Measurements from ENCODE around the gene PCID2.

The PCID2 gene

DNA sequence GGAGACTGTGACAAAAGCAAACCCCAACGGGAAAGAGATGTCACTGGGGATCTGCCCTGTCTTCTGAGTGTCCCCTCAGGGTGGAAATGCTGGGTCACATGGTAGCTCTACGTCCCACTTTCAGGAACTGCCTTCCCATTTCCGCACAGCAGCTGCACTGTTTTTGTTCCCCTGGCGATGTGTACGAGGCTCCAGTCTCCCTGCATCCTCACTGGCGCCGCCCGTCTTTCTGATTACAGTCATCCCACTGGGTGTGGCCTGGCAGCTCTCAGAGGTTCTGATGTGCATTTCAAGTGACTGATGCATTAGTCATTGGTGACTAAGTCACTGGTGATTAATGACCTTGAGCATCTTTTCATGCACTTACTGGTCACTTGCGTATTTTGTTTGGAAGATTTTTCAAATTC lies 21.2 kb downstream of the PCID2 start:
- peak; percentile 93 to 97 (median 94) for DNase-seq

DNA sequence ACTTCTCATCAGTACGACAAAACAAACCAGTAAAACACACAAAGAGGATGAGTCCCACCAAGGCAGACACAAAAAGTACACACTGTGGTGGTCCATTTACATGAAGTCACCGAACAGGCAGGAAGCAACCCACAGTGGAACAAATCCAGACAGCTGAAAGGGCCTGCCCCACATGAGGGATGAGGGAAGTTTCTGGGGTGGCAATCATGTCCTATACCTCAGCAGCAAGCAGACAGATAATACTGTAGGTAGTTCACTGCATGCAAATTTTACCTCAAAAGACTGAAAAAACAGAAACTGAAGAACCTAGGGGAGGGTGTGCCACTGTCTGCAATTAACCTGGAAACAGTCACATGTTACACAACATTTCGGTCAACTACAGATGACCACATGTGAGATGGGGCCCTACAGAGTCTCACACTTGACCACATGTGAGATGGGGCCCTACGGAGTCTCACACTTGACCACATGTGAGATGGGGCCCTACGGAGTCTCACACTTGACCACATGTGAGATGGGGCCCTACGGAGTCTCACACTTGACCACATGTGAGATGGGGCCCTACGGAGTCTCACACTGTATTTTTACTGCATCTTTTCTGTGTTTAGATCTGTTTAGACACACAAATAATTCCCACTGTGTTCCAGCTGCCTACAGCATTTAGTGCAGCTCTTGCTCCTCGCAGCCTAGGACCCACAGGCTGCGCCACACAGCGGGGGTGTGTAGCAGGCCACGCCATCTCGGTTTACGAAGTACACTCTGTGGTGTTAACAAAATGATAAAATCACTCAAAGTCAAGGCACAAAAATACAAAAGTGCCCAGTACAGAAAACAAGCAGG lies 22.2 kb downstream of the PCID2 start:
- DNase-seq: no peak

DNA sequence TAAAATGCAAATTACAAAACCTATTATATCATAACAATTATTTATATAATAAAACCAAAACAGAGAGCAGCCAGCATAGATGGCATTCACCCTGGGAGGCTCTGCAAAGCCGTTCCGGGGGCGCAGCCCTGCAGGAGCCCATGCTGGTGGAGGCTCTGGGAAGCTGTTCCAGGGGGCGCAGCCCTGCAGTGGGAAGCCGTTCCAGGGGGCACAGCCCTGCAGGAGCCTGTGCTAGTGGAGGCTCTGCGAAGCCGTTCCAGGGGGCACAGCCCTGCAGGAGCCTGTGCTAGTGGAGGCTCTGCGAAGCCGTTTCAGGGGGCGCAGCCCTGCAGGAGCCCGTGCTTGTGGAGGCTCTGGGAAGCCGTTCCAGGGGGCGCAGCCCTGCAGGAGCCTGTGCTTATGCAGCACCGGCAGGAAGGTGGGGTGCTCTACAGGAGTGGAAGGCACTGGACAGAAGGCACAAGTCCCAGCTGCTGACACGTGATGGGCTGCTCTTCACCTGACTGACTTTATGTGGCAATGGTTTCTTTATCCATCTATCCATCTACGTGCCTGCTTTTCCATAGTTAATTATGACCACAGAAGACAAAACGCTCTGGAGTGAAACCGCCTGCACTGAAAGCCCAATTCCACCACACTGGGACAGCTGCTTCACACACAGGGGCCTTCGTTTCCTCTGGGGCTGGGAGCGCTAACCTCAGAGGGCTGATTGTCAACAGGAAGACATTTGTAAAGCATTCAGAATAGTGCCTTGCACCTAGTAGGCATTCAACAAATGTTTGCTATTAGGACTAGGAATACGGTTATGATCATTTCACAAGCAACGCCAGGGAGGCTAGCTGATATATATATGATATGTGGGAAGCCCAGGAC lies 23.7 kb downstream of the PCID2 start:
- no peak for DNase-seq

DNA sequence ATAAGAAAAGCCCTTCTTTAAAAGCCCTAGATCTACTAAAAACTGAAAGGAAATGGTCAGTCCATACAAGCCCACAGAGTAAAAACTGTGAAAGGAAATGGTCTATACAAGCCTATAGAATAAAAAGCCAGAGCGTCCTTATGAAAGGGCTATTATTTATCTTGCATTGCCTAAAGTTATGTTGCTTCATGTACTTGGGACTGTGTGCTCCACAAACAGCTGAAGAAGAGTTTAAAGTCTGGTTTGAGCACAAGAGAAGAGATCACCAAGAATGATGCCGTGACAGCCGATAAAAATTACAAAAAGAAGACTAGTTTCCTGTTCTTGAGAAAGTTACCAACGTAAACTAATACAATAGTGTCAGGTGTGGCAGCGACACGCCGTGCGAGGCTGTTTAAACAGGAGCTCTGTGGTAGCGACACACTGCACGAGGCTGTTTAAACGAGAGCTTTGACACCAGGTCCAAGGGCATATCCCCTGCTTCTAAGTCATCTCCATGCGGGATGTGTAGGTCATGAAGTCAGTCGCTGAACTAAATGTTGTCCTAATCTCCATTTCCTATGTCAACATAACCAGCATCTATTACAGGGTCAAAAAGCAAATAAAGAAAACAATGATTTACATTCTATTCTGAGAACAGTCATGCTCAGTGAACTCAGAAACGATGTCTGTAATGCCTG lies 24.9 kb downstream of the PCID2 start:
- DNase-seq: no peak

DNA sequence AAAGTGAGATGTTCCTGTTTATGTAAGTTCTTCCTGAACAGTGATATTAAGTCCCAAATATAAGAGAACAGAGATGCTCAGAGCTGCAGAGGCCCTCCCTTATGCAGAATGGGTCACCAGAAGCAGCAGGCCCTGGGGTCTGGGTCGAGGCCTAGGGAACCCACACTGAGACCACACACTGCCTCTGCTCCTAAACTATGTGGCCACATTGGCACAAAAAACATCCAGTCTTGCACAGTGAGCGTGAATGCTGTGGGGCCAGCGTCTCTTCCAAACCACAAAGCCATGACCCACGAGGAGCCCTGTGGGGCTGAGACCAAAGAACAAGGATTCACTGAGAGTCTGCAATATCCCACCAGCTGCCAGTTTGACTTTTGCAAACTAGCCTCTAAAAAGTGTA lies 26.4 kb downstream of the PCID2 start:
- DNase-seq: no peak

DNA sequence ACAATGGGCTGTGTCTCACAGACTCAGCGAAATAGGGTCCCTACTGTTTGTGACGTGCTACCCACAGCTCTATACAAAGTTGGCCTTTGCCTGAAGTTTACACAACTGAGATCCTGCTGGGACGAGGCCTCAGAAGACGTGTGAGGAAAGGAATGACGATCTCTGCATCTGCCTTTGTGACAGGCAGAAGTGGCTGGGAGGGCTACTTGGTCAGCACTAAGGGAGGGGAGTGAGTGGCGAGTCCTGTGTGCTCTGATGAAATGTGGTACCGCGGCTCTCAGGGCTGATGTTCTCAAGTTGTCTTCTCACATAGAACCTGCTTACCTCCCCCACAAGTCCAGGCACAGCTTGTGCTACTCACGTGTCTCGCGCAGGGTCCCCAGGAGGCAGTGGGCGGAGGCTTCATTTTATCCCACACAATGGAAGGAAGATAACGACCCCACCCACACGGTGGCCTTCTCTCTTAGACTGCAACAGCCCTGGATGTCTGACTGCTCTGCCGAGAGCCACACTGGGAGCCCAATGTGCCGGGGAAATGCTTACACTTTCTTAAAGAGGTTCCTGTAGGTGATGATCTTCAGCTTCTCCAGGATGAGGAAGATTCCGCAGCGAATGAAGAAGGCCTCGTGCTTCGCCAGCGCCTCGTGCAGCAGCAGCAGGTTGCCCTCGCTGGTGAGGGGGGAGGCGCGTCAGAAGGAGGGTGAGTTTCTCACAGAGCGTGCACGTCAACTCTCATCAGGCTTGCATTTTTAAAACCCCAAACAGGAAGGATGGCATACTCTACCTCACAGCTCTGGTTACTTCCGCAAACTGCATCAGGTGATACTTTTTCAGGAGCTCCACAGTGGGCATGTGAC lies 28.9 kb downstream of the PCID2 start:
- DNase-seq: no peak

DNA sequence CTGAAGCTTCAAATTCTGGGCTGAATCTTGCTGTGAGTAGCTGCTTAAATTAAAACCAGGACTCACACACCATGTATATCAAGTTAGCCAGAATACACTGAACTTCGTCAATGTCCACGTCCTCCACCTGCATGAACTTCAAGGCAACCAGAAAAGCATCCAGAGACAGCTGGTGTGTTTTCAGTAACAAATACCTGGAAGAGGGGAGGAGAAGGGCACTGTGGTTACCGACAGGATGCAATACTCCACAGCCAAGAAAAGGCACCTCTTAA lies 29.6 kb downstream of the PCID2 start:
- no peak for DNase-seq

DNA sequence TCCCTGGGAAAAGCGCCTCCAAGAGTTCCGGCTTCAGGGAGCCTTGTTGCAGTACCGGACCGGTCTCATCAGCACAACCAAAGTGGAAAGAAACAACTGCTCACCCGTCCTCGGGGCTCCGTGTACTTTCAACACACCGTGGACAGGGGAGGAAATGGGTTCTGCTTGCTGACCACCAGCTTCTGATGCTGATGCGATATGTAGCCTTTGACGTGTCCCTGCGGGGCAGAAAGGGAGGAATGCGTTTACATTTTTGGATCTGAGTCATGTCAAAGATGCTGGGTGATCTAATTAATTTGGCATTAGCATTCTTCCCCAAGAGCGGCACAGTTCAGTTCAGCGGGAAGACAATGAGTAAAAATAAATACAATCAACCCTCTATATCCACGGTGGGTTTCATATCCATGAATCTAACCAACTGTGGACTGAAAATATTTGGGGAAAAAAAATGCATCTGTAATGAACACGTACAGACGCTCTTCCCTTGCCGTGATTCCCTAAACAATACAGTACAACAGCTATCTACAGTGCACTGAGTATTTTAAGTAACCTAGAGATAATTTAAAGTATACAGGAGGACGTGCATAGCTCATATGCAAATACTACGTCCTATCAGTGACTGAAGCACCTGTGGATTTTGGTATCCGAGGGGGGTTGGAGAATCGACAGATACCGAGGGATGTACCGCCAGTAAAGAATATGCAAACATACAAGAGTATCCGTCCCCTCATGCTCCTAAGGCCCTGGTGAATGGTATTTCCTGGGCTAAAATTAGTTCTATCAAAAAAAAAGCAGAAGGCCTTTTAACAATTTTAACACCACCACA lies 30.2 kb downstream of the PCID2 start:
- DNase-seq: no peak

DNA sequence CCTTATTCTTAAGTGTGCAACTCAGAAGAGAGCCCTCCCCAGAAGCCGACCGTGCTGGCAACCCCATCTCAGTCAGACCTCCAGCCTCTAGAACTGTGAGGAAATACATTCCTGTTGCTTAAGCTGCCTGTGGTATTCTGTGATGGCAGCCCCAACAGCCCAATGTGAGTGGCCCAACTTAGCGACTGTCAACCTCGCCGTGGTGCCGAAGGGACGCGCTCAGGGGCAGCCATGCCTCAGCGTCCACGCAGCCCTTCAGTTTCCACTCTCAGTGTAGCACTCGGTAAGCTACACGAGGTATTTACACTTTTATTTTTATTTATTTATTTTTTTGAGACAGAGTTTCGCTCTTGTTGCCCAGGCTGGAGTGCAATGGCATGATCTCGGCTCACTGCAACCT lies 31.6 kb downstream of the PCID2 start:
- DNase-seq: no peak

DNA sequence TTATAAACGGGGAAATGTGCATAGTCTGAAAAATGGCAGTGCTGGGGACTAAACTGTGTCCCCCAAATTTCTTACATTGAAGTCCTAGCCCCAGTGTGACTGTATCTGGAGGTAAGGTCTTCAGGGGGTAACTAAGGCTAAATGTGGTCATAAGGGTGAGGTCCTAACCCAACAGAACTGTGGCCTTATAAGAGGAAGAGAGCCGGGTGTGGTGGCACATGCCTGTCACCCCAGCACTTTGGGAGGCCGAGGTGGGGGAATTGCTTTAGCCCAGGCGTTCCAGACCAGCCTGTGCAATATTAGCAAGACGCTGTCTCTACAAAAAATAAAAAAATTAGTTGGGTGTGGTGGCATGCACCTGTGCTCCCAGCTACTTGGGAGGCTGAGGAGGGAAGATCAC lies 32.2 kb downstream of the PCID2 start:
- DNase-seq: peak; percentile 61 to 72 (median 66)

DNA sequence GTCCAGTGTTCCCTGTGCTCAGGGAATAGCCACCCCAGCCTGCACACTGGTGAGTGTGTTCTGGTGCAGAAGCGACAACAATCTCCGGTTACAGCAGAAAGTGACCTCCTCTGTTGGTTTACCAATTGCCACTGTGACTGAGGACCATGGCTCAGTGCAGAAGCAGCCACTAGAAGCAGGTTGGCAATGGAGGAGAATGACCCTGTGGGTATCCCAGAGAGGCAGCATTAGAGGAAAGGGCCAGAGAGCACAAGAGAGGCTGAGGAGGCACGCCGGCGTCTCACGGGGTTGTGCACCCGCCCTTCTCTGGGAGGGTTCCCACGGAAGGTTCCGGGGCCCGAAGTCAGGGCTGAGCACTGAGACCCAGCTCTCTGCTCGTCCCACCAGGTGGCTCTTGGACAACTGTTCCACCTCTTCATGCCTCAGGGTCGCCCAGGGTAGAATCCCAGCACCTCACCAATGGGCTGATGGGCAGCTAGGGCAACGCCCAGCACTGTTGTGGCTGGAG lies 36.0 kb downstream of the PCID2 start:
- no peak for DNase-seq

DNA sequence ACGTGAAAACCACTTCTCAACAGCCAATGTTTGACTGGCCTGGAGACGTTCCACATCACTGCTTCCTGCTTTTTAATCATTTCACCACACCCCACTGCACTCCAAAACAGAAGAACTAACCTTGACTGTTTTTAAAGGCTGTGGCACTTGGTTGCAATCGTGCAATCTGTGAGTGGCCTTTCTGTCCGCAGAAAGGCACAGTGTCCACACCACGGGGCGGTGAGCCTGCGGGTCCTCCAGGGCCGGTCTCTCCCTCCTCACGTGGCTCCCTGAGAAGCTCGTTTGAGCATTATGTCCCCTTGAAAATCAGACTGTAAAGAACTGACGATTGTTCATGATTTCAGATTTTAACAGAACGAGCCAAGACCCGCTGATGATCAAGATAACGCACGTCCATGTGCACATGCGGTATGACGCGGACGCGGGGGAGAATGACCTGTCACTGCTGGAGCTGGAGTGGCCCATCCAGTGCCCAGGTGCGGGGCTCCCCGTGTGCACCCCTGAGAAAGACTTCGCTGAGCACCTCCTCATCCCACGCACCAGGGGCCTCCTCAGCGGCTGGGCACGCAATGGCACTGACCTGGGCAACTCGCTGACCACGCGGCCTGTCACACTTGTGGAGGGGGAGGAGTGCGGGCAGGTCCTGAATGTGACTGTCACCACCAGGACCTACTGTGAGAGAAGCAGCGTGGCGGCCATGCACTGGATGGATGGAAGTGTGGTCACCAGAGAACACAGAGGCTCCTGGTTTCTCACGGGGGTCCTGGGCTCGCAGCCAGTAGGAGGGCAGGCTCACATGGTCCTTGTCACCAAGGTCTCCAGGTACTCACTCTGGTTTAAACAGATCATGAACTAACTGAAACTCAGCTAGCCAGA lies 37.0 kb downstream of the PCID2 start:
- peak in 1 of 4 experiments; percentile 32 for DNase-seq

DNA sequence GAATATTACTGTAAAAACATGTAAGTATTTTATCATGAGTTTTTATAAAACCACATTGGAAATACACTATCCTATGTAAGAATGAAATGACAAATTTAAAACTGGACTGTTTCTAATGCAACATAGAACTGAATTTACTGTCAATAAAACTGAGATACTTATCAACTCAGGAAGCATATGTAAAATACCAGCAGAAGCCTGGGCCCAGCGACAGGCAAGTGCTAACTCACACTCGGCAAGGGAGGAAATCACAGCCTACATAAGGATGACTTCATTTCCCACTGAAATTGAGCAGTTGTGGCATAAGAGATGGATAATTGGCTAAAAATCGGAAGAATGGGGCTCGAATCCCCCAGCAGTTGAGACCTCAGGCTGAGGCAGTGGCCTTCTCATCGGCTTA lies 38.0 kb downstream of the PCID2 start:
- DNase-seq: peak; percentile 24 to 58 (median 54)

DNA sequence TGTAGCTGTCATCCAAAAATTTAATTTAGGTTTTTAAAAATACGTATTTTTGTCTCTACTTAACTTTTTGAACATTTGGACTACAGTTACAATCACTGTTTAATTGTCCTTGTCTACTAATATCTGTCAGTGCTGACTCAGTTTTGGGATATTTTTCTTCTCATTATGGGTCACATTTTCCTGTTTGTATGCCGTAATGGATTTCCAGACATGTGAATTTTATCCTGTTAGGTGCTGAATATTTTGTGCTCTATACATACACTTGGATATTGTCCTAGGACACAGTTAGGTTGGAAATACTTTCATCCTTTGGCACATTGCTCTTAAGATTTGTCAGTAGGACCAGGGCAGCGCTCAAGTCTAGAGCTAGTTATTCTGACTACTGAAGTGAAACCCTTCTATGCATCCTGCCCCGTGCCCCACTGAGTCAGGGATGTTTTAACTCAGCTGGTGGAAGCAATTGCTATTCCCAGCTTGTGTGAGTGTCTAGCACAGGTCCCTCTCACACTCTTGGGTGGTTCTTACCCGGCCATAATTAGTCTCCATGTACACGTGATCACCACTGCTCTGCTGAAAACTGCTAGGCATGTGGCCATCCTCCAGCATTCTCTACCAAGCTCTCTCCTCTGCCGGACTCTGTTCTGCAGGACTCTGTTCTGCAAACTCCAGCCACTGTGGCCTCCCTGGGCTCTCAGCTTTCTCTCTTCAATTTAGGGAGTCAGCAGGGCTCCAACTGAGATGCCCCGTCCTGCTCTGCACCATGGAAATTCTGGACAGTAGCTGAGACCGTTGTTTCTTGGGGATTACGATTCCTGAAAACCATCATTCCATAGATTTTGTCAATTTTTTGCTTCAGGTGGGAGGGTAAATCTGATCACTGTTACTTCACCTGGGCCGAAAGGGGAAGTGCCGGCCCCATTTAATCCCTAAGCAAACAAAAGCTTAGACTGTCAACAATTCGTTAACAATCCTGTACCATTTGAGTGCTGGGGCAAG lies 38.9 kb downstream of the PCID2 start:
- DNase-seq: no peak

DNA sequence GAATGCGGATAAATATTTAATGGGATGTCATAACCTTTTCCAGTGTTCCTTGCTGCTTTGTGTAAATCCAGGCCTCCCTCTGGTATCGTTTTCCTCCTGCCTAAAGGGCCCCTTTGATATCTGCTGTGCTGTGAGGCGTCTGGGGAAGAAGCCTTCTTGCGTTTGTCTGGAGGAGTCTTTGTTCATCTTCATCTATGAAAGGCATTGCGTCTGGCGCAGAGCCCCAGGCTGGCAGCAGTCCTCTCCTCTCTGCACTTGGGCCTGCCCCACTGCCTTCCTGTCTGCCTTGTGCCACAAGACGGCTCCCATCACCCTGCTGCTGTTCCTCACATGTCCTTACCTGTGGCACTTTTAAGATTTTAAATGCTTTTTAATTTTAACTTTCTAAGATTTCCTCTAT lies 40.3 kb downstream of the PCID2 start:
- no peak for DNase-seq

DNA sequence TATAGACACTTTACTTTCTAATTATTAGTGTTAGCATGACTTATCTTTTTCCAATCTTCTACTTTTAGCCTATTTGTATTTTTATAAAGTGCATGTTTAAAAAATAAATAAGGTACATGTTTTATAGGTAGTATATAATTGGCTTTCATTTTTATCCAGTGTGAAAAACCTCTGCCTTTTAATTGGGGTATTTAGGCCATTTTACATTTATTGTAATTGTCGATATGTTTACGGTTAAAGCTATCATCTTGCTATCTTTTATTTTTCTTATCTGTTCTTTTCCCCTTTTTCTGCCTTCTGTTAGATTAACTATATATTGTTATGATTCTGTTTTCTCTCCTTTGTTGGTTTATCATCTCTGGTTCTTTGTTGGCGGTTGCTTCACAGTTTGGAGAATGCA lies 40.9 kb downstream of the PCID2 start:
- no peak for DNase-seq

DNA sequence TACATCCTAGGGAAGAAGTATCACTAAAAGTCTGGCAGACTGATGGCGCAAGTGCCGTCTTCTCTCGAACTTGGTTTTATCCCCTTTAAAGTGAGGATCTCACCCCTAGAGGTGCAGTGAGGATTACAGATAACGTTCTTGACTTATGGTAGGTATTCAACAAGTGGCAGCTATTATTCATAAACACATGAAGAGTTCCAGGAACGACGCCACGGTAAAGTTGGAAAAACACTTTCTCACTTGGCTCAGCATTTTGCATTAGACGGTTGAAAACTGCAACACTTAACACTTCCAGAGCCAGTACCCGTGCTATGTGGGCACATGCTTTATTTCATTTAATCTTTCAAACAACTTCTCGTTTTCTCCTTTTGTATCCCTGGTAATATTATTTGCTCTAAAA lies 41.3 kb downstream of the PCID2 start:
- DNase-seq: no peak

DNA sequence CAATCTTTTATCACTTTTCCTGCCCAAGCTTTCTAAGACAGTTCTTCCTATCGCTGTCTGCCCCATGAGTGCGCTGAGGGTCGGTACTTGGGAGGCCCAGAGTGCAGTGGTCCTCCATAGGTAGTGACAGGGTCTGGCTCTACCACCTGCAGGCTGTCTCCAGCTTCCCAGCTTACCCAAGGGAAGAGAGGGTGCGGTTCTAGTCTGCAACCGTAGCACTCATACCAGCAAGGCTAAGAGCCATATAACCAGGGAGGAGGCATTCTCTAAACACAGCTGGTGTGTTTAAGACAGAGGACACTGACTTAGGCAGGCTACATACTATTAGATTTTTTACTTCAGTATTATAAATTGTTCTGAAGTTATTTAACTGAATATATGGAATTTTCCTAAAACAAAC lies 41.8 kb downstream of the PCID2 start:
- no peak for DNase-seq

DNA sequence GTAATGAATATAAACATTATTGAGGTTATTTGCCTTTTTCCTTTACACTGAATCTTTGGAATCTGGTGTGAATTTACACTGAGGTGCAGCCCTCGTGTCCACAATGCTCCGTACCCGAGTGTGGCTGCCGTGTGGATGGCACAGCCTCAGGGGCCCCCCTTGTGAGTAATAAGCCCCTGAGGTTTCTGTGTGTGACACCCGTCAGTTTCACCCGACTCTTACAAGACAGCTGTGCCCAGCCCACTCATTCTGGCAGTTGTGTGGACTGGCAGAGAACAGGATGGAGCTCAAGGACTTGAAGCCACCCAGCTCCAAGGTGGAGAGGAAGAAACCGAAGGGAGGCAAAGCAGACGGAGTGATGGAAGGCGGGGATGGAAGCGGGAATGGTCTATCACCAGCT lies 42.2 kb downstream of the PCID2 start:
- no peak for DNase-seq
